ENCODE results near the gene MYO1G.
"Not testable (repeated sequence)": the region's sequence is repeated elsewhere in the genome, so short reads cannot be mapped to it uniquely, and the experiment has no call there.

Gene MYO1G

DNA sequence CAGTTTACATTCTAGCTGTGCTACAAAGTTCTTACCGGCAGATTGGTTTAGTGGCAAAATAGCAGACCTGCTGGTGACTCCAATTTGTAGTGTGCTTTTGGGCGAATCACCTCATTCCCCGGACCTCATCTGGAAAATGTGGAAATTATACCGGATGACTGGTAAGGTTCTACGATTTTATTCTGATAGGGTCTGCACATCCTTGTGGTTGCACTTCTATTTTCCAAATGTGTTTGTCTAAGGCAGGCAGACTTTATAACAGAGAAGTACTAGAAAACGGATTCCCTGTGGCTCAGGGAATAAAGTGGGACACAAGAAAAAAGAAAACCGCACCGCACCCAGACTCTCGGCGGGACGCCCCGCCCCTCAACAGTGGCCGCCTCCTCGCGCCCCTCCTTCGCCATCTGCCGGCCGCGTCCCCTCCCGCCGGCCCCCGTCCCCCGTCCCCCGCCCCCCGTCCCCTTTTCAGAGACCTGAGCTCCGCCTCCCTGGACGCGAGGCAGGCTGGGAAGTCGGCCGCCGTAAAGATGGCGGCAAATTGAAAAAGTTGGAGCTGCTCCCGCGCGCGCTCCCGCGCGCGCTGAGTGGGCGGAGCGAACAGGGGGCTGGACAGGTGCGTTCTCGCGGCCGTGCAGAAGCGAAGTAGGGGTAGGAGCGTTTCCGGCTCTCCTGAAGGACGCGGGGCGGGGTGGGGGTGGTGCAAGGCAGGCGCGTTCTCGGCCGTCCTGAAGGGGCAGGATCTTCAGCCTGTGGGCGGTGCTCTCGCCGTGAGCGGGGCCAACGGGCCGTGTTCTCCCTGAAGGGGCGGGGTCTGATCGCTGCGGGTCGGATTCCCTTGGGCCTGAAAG, 20.7 kb upstream of the MYO1G start:
- DNase-seq (ENCODE audit: low spot score) = peak; percentile 98

- no peak for DNase-seq (ENCODE audit: low spot score)
Measured at GRCh38 chr7:44998153-44998871, 19.5 kb upstream of the MYO1G start.

DNA sequence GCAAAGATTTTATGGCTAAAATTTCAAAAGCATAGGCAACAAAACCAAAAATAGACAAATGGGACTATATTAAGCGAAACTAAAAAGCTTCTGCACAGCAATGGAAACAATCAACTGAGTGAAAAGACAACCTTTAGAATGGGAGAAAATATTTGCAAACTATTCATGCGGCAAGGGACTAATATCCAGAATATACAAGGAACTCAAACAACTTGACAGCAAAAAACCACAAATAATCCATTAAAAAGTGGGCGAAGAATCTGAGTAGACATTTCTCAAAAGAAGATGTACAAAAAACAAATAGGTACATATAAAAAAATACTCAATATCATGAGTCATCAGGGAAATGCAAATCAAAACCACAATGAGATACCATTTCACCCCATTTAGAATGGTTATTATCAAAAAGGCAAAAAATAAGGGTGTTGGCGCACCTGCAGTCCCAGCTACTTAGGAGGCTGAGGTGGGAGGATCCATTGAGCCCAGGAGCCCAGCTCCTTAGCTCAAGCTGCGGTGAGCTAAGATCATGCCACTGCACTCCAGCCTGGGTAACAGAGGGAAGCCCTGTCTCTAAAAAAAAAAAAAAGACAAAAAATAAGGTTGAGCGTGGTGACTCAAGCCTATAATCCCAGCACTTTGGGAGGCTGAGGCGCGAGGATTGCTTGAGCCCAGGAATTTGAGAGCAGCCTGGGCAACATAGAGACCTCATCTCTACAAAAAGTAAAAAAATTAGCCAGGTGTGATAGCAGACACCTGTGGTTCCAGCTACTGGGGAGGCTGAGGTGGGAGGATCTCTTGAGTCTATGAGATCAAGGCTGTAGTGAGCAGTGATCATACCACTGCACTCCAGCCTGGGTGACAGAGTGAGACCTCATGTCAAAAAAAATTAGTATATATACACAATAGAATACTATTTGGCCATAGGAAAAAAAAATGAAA, 17.0 kb upstream of the MYO1G start:
- DNase-seq (ENCODE audit: low spot score) = no peak

GRCh38 chr7:44994877-44995554, 16.2 kb upstream of the MYO1G start:
- DNase-seq (ENCODE audit: low spot score) = no peak

GRCh38 chr7:44992004-44992795, 13.4 kb upstream of the MYO1G start:
- not testable (repeated sequence) for DNase-seq (ENCODE audit: low spot score)

GRCh38 chr7:44990109-44991023, 11.6 kb upstream of the MYO1G start:
- no peak for DNase-seq (ENCODE audit: low spot score)

GRCh38 chr7:44989132-44989531, 10.3 kb upstream of the MYO1G start:
- DNase-seq (ENCODE audit: low spot score) = no peak

GRCh38 chr7:44988701-44989100, 9.9 kb upstream of the MYO1G start:
- no peak for DNase-seq (ENCODE audit: low spot score)

GRCh38 chr7:44987996-44988395, 9.2 kb upstream of the MYO1G start:
- no peak for DNase-seq (ENCODE audit: low spot score)

DNA sequence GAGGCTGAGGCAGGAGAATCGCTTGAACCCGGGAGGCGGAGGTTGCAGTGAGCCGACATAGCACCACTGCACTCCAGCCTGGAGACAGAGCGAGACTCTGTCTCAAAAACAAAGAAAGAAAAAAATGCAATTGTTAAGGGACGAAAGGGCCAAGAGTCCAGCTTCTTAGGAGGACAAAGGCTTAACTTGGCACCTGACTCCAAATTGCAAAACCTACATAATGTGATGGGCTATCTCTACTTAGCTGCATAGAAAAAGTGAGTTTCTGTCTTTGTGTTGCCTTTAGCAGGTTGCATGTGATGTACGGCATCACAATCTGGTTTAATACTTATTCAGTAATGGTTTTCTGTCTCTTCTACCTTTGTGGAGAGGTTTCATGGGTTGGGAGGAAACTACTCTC, 8.6 kb upstream of the MYO1G start:
- DNase-seq (ENCODE audit: low spot score) = no peak

DNA sequence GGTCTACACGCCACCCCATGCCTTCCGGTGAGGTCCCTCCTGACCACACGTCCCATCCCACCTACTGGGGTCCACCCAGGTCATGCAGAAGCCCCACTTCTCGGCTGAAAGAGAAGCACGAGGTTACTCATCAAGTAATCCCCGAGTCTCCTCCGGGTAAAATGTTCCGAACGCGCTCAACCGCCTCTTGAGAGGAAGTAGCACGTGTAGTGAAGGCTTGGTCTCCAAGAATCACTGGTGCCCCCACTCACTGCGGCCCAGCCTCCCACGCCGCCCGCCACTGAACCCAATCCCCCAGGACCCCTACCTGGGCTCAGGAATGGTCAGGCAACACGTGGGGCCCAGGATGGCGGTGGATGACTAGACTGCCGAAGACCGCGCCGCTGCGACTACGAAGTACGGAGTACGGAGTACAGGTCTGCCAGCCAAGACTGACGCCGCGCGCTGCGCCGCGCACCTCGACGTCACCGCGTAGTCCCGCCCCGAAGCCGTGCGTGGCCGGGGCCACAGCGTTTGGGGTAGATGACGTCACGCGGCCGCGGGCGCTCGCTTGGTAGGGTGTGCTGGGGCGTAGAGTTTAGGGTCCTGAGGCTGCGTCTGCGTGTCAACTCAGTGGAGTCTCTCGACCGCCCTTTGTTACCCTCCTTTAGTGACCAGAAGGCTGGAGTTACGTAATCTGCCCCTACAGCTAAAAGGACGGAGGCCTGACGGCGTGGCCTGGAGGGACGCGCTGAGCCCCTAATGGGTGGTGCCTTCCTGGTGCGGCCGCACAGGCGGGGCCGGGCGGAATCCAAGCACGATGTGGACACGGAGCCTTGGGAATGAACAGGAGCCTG, 7.6 kb upstream of the MYO1G start:
- peak; percentile 96 for DNase-seq (ENCODE audit: low spot score)

DNA sequence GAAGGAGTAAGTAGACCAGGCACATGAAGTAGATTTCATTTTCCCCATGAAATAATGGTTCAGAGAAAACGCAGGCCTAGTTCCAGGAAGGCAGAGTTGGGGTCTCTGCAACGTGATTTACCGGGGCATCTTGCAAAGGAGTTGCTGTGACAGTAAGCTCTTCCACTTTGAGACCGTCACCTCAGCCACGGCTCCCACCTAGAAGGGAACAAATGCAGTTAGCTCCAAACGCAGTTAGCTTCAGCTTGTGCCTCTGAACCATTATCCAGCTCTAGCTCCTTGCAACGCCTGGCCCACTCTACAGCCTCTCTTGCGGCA, 7.0 kb upstream of the MYO1G start:
- no peak for DNase-seq (ENCODE audit: low spot score)

DNA sequence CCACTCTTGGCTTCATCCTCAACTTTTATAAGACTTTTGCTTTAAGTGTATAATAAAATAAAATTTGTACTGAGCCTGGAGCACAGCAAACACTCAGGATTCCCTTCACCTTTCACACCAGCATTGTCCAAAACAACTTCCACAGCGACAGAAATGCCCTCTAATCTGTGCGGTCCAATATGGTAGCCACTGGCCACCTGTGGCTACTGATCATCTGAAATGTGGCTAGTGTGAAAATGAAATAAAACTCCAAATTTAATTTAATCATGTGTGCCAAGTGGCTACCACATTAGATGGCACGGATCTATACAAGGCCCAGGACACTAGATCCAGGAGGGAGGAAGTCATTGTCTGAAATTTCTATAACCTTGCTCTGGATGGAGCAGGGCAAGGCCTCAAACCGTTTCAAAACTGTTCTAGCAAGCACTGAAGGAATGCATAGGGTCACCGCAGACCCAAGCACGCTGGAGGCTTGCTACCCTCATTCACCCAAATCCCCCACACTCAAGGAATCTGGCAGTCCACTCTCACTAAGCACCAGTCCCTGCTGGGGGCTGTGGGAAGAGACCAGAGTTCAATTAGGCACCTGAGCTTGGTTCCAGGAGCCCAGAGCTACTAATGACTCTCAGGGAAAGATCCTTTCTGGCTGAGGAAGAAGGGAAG, 6.3 kb upstream of the MYO1G start:
- DNase-seq (ENCODE audit: low spot score) = no peak

GRCh38 chr7:44984478-44984758, 5.6 kb upstream of the MYO1G start:
- DNase-seq (ENCODE audit: low spot score) = no peak

GRCh38 chr7:44983742-44984477, 5.1 kb upstream of the MYO1G start:
- no peak for DNase-seq (ENCODE audit: low spot score)

- DNase-seq (ENCODE audit: low spot score) = no peak
Measured at GRCh38 chr7:44982970-44983369, 4.2 kb upstream of the MYO1G start.

DNA sequence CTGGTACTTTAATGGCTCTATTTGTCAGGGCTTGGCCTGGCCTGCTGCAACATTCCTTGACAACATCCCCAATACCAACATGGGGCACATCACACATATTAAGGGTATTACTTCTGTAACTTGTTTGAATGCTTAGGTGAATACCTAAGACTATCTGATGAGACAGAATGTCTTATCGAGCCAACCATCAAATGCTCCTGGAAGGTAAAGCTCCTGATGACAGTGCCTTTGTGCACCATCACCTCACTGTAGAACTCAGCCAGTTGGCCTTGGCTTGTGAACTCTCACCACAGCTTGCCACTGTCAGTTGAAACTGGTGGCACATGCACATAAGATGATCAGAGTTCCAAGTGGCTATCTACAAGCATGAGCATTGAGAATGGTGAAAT, 3.7 kb upstream of the MYO1G start:
- no peak for DNase-seq (ENCODE audit: low spot score)

GRCh38 chr7:44981035-44981706, 2.4 kb upstream of the MYO1G start:
- no peak for DNase-seq (ENCODE audit: low spot score)

Data from GM03348 (cell line).